ENCODE measurements around the gene CLIP2.
A peak's percentile ranks its signal among the peaks of the same experiment; 100 is the strongest.
"Not testable (repeated sequence)": the region's sequence is repeated elsewhere in the genome, so short reads cannot be mapped to it uniquely, and the experiment has no call there.

The CLIP2 gene

DNA sequence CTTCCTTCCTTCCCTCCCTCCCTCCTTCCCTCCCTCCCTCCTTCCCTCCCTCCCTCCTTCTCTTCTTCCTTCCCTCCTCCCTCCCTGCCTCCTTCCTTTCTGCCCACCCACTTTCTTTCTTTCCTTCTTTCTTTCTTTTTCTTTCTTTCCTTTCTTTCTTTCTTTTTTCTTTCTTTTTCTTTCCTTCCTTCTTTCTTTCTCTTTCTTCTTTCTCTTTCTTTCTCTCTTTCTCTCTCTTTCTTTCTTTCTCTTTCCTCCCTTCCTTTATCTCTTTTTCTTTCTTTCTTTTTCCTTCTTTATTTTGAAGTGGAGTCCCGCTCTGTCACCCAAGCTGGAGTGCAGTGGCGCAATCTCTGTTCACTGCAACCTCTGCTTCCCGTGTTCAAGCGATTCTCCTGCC is 130.8 kb downstream of the CLIP2 start:
- Mint-ChIP-seq H3K9me3 (no peaks in the 10 kb centered on the region), H3K27ac (no peak overlapping the region), H3K4me1 (no peaks in the 10 kb centered on the region), H3K36me3 (ENCODE audit: low read depth) (no peaks in the 10 kb centered on the region), H3K27me3 (ENCODE audit: low read depth) (no peaks in the 10 kb centered on the region), H3K4me3 (no peak overlapping the region)
- TF ChIP-seq, protein P1, sequence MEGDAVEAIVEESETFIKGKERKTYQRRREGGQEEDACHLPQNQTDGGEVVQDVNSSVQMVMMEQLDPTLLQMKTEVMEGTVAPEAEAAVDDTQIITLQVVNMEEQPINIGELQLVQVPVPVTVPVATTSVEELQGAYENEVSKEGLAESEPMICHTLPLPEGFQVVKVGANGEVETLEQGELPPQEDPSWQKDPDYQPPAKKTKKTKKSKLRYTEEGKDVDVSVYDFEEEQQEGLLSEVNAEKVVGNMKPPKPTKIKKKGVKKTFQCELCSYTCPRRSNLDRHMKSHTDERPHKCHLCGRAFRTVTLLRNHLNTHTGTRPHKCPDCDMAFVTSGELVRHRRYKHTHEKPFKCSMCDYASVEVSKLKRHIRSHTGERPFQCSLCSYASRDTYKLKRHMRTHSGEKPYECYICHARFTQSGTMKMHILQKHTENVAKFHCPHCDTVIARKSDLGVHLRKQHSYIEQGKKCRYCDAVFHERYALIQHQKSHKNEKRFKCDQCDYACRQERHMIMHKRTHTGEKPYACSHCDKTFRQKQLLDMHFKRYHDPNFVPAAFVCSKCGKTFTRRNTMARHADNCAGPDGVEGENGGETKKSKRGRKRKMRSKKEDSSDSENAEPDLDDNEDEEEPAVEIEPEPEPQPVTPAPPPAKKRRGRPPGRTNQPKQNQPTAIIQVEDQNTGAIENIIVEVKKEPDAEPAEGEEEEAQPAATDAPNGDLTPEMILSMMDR (IDR thresholded peaks at IDR 0.05; ENCODE audit: unreplicated experiment in 3 of 3) = no peak

DNA sequence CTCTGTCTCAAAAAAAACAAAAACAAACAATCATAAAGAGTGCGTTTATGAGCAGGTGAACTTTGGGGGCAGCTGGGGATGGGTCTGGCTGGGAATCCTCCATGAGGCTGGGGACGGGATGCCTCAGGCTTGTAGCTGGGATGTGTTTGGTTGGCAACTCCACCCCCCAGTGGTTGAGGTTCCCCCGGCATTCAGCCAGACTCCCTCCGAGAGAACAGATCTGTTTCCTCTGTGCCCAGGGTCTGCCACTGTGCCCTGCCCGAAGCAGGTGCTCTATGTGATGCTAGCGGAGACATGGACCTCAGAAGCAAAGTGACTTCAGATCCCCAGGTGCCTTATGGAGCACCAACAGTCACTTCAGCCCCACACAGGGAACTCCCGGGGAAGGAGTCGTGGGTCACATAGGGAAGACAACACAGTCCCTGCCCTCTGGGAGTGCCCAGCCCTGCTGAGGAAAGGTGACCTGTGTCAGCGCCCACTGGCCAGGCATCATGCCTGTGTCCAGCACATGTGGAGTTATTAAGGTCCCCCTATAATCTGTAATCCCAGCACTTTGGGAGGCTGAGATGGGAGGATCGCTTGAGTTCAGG is 135.2 kb downstream of the CLIP2 start:
- Mint-ChIP-seq H3K4me3 (no peak overlapping the region), H3K36me3 (ENCODE audit: low read depth) (no peaks in the 10 kb centered on the region), H3K27ac (no peak overlapping the region), H3K4me1 (no peaks in the 10 kb centered on the region), H3K27me3 (ENCODE audit: low read depth) (no peaks in the 10 kb centered on the region), H3K9me3 (no peaks in the 10 kb centered on the region)
- TF ChIP-seq, protein P1 (IDR thresholded peaks at IDR 0.05; ENCODE audit: unreplicated experiment in 3 of 3) = no peak

DNA sequence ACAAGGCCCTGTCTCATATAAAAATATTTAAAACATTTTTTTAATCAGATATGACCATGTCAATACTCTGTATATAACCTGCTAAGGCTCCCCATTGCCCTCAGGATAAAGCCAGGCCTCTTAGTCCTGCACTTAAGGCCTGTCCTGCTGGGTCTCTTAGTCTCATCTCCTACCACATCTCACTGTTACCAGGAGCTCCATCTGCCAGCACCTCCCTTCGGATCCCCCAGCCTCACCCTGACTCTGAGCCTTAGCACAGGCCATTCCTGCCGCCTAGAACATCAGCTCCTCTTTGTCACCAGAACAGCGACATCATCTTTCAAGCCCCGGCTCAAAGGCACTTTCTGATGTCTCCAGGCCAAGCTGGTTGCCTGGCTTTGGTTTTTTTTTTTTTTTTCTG is 138.8 kb downstream of the CLIP2 start:
- H3K9me3 Mint-ChIP-seq = no peaks in the 10 kb centered on the region
- H3K4me1 Mint-ChIP-seq = no peaks in the 10 kb centered on the region
- peak overlapping the region in 1 of 3 experiments; percentile 22 for H3K27ac Mint-ChIP-seq
- peaks cover 3% of the 10 kb centered on the region for H3K27me3 Mint-ChIP-seq (ENCODE audit: low read depth)
- no peaks in the 10 kb centered on the region for H3K36me3 Mint-ChIP-seq (ENCODE audit: low read depth)
- TF ChIP-seq, protein P1 (IDR thresholded peaks at IDR 0.05; ENCODE audit: unreplicated experiment in 3 of 3) = no peak
- H3K4me3 Mint-ChIP-seq = no peak overlapping the region

DNA sequence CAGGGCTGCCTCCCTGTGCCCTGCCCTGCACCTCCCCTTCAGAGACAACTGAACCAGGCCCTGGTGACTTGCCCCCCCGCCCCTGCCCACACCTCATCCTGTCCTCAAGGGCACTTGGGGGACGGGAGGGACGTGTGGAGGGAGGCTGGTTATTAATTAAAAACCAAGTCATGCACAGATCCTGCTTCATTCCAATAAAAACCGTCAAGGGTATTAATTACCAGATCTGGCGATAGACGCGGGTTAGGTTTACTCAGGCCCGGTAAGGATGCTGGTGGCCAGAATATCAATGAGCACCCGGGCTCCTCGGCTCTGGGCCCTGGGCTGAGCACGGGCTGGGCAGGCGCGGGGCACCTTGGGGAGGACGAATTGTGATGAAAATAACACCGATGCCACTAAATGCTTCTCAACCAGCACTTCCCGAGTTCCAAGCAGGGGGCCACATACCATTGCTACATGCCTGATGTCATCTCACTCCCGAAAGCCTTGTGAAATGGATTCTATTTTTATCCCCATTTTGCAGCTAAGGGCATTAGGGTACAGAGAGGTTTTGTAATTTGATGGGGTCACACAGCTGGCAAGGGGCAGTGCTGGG is 140.0 kb downstream of the CLIP2 start:
- H3K9me3 Mint-ChIP-seq = no peaks in the 10 kb centered on the region
- no peak overlapping the region for H3K4me3 Mint-ChIP-seq
- no peaks in the 10 kb centered on the region for H3K36me3 Mint-ChIP-seq (ENCODE audit: low read depth)
- H3K4me1 Mint-ChIP-seq = no peaks in the 10 kb centered on the region
- H3K27me3 Mint-ChIP-seq (ENCODE audit: low read depth) = peaks cover 3% of the 10 kb centered on the region
- TF ChIP-seq, protein P1 (IDR thresholded peaks at IDR 0.05; ENCODE audit: unreplicated experiment in 3 of 3) = no peak
- H3K27ac Mint-ChIP-seq = peak overlapping the region in 2 of 3 experiments; percentile 60 to 84

DNA sequence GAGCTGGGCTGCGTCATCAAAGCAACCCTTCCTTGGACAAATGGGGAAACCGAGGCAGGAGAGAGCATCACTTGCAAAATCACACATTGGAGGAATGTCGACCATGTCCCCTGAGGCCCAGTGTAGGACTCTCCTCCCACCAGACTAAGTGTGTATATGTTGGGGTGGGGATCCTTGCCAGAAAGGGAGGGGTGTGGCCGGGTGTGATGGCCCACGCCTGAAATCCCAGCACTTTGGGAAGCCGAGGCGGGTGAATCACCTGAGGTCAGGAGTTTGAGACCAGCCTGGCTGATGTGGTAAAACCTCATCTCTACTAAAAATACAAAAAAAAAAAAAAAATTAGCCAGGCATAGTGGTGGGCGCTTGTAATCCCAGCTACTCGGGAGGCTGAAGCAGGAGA is 141.2 kb downstream of the CLIP2 start:
- not testable (repeated sequence) for H3K27ac Mint-ChIP-seq; H3K36me3 Mint-ChIP-seq (ENCODE audit: low read depth); H3K9me3 Mint-ChIP-seq; H3K27me3 Mint-ChIP-seq (ENCODE audit: low read depth); H3K4me3 Mint-ChIP-seq; H3K4me1 Mint-ChIP-seq

DNA sequence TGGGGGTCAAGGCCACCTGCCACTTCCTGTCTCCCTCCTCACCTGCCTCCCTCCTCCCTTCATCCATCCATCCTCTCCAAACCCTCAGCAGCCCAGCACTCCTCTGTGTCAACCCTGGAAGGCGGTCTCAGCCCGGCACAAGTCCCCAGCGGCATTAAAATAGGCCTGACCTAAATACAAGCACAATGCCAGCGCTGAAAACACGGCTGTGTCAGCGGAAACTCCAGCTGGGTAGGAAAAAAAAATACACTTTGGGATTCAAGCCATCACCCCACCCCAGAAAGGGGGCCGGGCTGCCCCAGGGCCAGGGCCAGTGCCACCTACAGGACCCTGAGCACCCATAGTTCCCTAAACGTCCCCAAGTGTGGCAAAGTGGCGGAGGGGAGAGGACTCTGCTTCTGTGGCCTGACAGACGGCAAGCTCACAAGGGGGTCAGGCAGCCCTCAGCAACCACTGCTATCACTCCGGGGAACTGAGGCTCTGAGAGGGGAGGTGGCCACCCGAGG is 141.8 kb downstream of the CLIP2 start:
- Mint-ChIP-seq H3K27ac (peak overlapping the region in 2 of 3 experiments; percentile 26 to 77), H3K36me3 (ENCODE audit: low read depth) (no peaks in the 10 kb centered on the region), H3K4me3 (no peak overlapping the region), H3K9me3 (no peaks in the 10 kb centered on the region), H3K4me1 (no peaks in the 10 kb centered on the region), H3K27me3 (ENCODE audit: low read depth) (peaks cover 3% of the 10 kb centered on the region)
- TF ChIP-seq, protein P1 (IDR thresholded peaks at IDR 0.05; ENCODE audit: unreplicated experiment in 3 of 3) = no peak

DNA sequence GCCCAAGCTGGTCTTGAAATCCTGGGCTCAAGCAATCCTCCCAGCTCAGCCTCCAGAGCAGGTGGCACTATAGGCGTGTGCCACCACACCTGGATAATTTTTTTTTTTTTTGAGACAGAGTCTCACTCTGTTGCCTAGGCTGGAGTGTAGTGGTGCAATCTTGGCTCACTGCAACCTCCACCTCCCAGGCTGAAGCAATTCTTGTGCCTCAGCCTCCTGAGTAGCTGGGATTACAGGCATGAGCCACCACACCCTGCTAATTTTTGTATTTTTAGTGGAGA is 148.0 kb downstream of the CLIP2 start:
- not testable (repeated sequence) for H3K36me3 Mint-ChIP-seq (ENCODE audit: low read depth); H3K27ac Mint-ChIP-seq; H3K4me1 Mint-ChIP-seq; H3K9me3 Mint-ChIP-seq; H3K27me3 Mint-ChIP-seq (ENCODE audit: low read depth); H3K4me3 Mint-ChIP-seq

All from nephron (organoid).